ENCODE results near the gene ASIP.

ASIP gene

DNA sequence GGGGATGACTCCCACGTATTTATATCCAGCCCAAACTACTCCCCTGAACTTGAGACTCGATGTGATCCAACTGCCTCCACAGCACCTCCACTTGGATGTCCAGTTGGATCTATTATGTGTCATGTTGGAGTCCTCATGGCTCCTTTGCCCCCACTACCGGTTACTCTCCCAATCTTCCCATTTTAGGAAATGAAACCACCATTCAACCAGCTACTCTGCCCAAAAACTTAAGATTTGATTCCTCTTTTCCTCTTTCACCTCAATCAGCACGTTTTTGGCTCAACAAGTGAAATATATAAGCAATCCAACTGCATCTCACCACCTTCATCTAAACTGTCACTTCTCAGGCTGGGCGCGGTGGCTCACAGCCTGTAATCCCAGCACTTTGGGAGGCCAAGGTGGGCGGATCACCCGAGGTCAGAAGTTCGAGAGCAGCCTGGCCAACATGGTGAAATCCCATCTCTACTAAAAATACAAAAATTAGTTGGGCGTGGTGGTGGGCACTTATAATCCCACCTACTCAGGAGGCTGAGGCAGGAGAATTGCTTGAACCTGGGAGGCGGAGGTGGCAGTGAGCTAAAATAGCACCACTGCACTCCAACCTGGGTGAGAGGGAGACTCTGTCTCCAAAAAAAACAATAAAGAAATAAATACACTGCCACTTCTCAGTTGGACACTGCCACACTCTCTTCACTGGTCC lies 58.5 kb downstream of the ASIP start:
- no peak for DNase-seq
- no peak overlapping the region for H3K27ac ChIP-seq

GRCh38 chr20:34300256-34300806 lies 59.1 kb downstream of the ASIP start:
- TF ChIP-seq, protein P1, sequence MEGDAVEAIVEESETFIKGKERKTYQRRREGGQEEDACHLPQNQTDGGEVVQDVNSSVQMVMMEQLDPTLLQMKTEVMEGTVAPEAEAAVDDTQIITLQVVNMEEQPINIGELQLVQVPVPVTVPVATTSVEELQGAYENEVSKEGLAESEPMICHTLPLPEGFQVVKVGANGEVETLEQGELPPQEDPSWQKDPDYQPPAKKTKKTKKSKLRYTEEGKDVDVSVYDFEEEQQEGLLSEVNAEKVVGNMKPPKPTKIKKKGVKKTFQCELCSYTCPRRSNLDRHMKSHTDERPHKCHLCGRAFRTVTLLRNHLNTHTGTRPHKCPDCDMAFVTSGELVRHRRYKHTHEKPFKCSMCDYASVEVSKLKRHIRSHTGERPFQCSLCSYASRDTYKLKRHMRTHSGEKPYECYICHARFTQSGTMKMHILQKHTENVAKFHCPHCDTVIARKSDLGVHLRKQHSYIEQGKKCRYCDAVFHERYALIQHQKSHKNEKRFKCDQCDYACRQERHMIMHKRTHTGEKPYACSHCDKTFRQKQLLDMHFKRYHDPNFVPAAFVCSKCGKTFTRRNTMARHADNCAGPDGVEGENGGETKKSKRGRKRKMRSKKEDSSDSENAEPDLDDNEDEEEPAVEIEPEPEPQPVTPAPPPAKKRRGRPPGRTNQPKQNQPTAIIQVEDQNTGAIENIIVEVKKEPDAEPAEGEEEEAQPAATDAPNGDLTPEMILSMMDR (IDR thresholded peaks at IDR 0.05; ENCODE audit: low read depth, low read length): no peak
- no peak for DNase-seq
- H3K9me3 ChIP-seq (ENCODE audit: severe bottlenecking): no peaks in the 10 kb centered on the region
- no peak overlapping the region for H3K4me3 ChIP-seq (ENCODE audit: low read depth, low read length)
- peaks cover 39% of the 10 kb centered on the region for H3K36me3 ChIP-seq
- peak overlapping the region; percentile 64 for H3K27ac ChIP-seq
- H3K27me3 ChIP-seq (ENCODE audit: insufficient read depth, low read depth, severe bottlenecking): no peaks in the 10 kb centered on the region

More for the DNA sequence above, 58.5 kb downstream of the ASIP start:
- TF ChIP-seq, protein P1 (IDR thresholded peaks at IDR 0.05; ENCODE audit: low read depth, low read length): no peak
- Histone ChIP-seq H3K9me3 (ENCODE audit: severe bottlenecking) (no peaks in the 10 kb centered on the region), H3K27me3 (ENCODE audit: insufficient read depth, low read depth, severe bottlenecking) (no peaks in the 10 kb centered on the region), H3K36me3 (peaks cover 45% of the 10 kb centered on the region), H3K4me3 (ENCODE audit: low read depth, low read length) (no peak overlapping the region)

DNA sequence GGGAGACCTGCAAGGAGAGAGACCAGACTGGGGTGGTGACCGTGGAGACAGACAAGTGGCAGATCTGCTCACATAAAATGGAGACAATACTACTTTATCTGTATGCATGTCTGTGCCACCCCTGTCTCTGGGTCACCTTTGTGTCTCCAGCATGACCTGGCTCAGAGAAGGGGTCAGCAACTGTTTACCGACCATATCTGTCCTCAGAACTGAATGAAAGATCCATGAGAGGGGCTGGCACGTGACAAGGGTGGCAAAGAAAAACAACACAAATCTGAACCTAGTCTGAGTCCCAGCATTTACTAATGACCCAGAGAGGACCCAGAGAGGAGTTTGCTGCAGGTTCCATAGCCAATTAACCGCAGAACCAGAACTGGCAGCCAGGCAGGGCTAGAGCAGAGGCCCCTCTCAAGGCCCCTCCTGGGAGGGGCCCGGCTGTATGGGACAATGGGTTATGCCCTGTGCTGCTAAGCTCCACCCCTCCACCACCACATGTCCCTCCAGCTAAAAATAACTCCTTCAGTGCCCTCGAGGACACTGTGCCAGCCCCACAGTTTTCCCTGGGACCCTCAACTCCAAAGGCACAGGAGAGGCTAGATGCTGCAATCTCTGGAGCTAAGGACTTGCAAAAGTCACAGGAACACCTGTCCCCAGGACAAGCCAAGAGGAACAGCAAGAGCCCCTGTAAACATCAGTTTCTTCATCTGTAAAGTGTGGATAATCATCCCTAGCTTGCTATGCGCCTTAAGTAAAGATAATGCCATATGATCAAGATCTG lies 59.8 kb downstream of the ASIP start:
- TF ChIP-seq, protein P1 (IDR thresholded peaks at IDR 0.05; ENCODE audit: low read depth, low read length): no peak
- H3K27ac ChIP-seq: peak overlapping the region; percentile 64
- H3K36me3 ChIP-seq: peaks cover 32% of the 10 kb centered on the region
- no peaks in the 10 kb centered on the region for H3K27me3 ChIP-seq (ENCODE audit: insufficient read depth, low read depth, severe bottlenecking)
- H3K9me3 ChIP-seq (ENCODE audit: severe bottlenecking): no peaks in the 10 kb centered on the region
- H3K4me3 ChIP-seq (ENCODE audit: low read depth, low read length): peak overlapping the region; percentile 9
- DNase-seq: peak; percentile 55

- DNase-seq: peak; percentile 73
- Histone ChIP-seq H3K9me3 (ENCODE audit: severe bottlenecking) (no peaks in the 10 kb centered on the region), H3K36me3 (peaks cover 27% of the 10 kb centered on the region), H3K4me3 (ENCODE audit: low read depth, low read length) (peak overlapping the region; percentile 75), H3K27ac (peak overlapping the region; percentile 96), H3K27me3 (ENCODE audit: insufficient read depth, low read depth, severe bottlenecking) (no peaks in the 10 kb centered on the region)
- TF ChIP-seq, protein P1 (IDR thresholded peaks at IDR 0.05; ENCODE audit: low read depth, low read length): no peak
Observed at GRCh38 chr20:34301587-34302311, 60.5 kb downstream of the ASIP start.

DNA sequence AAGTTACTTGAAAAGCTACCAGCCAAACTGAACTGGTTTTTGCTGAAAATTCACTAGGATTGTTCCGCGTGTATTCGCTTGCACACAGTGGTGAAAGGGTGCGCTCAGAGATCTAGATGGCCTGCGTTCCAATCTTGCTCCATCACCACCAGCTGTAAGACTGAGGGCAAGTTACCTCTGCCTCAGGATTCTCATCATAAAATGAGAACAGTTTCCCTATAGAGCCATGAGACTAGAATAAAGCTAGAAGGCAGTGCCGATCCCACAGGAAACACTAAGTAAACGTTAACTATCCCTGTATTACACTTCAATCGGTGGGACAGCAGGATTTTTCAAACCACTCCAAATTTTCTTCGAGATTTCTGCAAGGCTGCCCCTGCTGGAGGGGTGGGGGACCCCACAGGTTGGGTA lies 61.1 kb downstream of the ASIP start:
- Histone ChIP-seq H3K9me3 (ENCODE audit: severe bottlenecking) (no peaks in the 10 kb centered on the region), H3K36me3 (peaks cover 23% of the 10 kb centered on the region), H3K4me3 (ENCODE audit: low read depth, low read length) (peak overlapping the region; percentile 75), H3K27me3 (ENCODE audit: insufficient read depth, low read depth, severe bottlenecking) (no peaks in the 10 kb centered on the region), H3K27ac (peak overlapping the region; percentile 96)
- TF ChIP-seq, protein P1 (IDR thresholded peaks at IDR 0.05; ENCODE audit: low read depth, low read length): no peak
- DNase-seq: no peak
